COLO829 (cell line): Measurements from ENCODE around the gene PCBD1.
"Not testable (repeated sequence)": the region's sequence is repeated elsewhere in the genome, so short reads cannot be mapped to it uniquely, and the experiment has no call there.

Experiments used
- DNase-seq: peaks from one replicate; pipeline ENCODE4 v3.0.0; 2012; ENCODE audit warnings: low spot score

Gene PCBD1

DNA sequence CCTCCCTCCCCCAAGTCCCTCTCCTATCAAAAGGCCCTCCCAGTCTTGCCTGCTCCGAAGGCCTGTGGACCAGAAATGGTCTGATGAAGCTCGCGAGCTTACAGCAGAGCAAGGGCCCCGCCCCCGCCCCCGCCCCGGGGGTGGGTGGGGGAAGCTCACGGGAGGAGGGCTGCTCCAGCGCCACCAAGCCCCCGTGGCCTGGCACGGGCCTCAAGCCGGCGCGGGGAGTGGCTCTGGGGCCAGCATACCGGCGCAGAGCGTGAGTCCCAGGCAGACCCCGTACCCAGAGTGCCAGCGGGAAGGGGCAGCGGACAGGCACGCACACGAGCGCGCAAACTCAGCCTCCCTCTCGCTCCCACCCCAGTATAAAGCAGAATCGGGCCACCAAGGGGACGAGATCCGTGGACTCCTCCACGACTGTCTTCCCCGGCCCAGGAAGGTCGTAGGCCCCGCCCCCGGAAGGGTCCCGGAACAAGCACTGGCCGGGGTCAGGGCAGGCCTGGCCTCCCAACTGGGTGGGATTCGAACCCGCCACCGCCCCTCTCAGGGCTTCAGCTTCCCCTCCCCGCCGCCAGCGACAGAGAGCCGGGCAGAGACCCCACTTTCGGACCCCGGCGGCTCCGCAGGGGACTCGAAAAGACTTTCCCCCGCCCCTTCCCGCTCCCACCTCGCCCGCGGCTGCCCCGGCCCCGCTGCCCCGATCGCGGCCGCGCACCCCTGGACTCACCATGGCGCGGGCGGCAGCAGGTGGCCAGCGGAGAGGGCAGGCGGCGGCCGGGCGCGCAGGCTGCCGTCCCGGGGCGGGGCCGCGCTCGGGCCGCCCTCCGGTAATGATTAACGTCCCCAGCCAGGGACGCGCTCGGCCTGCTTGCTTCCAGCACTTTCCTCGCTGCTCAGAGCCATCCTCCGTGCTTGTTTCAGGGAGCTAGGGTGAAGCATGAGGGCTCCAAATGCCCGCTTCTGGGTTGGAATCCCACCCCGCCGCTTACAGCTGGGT lies at the start of gene PCBD1:
Gene PCBD1 (minus strand): TSS at position 762 of the 997 bp plus-strand sequence. CDS start 32 bp downstream, at position 730.
- peak; percentile 10 for DNase-seq

GRCh38 chr10:70937661-70938060 lies 49.3 kb upstream of the PCBD1 start:
- no peak for DNase-seq

GRCh38 chr10:70936111-70936510 lies 47.7 kb upstream of the PCBD1 start:
- DNase-seq, result no peak

DNA sequence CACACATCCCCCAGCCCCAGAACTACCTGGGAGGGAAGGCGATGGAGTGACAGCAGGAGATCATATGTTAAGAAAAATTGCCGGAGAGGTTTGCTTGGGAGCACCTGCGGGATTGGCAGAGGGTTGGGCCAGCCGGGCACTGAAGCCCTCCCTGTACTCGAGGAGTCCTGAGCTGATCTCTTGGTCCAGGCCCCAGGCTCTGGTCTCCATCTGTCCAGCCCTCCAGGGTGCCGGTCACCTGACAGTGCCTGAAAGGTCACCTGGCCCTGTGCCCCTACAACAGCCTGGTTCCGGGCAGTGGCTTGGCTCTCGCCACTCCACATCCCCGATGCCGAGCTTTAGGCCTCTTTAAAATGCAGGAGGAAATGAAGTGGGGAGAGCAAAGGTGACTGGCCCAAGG lies 47.3 kb upstream of the PCBD1 start:
- DNase-seq, result no peak

- DNase-seq, result no peak
These were observed 46.8 kb upstream of the PCBD1 start for GRCh38 chr10:70935125-70935625.

- no peak for DNase-seq
These were observed 46.3 kb upstream of the PCBD1 start for GRCh38 chr10:70934701-70935100.

DNA sequence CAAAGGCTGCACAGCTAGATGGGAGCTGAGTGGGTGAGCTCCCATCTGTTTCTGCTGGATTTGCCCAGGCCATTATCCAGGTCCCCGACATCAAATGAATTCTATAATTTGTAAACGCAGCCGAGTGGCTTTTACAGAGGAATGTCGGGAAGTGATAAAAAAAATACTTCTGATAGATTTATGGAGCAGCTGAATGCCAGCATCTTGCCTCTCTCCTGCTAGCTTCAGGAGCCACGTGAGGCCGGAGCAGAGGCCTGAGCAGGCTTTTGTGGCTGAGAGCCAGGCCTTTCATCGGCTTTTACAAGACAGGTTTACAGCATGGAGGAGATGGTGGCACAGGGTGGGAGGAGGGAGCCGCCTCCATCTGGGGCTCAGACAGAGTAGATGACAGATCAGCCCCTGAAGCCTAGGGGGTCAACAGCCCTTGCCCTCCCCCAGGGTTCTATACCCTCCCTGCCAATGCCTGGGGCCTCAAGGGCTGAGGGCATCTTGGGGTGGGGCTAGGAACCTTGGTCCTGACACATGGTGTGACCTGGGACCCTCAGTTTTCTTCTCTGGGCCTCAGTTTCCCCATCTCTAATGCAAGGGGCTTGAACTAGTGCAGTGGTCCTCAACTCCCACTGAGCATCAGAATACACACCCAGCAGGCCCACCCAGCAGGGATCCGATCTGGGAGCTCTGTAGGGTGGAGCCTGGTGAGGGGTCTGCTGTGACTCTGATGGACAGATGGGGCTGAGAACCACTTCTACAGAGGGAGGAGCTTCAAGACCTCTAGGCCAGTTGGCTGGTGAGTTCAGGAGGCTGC lies 44.2 kb upstream of the PCBD1 start:
- no peak for DNase-seq

- no peak for DNase-seq
These were observed 42.9 kb upstream of the PCBD1 start for GRCh38 chr10:70931168-70931815.

- no peak for DNase-seq
These were observed 42.1 kb upstream of the PCBD1 start for GRCh38 chr10:70930263-70931000.

GRCh38 chr10:70928140-70928539 lies 39.8 kb upstream of the PCBD1 start:
- no peak for DNase-seq

- no peak for DNase-seq
These were observed 39.0 kb upstream of the PCBD1 start for GRCh38 chr10:70927189-70927943.

DNA sequence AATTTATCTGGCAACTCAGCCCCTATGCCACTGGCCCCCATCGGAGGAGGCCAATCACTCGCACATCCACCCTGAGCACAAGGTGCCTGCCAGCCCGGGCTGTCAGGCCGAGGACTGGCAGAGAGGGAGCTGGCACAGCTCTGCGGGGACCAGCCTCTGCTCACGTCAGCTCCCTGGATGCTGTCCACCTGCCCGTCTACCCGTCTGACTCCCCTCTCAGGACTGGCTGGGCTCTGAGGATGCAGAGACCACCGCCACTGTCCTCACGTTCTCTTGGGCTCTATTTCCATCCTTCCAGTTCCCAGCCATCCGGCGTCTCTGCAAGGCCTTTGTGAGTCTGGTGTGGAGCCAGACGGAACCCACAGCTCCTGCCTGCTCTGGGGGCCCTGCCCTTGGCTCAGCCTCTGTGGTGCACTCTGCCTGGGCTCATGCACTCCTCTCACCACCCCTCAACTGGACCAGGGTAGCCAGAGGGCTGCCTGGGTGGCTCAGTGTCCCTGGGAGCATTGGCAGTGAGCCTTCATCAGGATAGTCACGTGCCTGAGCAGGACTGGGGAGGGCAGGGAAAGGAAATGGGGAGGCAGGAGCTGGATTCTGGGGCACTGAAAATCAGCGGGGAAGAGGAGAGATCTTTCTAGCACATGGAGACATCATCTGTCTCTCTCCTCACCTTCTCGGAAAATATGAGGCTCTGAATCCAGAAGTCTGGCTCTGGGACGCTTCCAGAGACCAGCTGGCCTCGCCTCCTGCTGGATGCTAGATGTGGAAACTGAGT lies 38.0 kb upstream of the PCBD1 start:
- DNase-seq, result no peak

DNA sequence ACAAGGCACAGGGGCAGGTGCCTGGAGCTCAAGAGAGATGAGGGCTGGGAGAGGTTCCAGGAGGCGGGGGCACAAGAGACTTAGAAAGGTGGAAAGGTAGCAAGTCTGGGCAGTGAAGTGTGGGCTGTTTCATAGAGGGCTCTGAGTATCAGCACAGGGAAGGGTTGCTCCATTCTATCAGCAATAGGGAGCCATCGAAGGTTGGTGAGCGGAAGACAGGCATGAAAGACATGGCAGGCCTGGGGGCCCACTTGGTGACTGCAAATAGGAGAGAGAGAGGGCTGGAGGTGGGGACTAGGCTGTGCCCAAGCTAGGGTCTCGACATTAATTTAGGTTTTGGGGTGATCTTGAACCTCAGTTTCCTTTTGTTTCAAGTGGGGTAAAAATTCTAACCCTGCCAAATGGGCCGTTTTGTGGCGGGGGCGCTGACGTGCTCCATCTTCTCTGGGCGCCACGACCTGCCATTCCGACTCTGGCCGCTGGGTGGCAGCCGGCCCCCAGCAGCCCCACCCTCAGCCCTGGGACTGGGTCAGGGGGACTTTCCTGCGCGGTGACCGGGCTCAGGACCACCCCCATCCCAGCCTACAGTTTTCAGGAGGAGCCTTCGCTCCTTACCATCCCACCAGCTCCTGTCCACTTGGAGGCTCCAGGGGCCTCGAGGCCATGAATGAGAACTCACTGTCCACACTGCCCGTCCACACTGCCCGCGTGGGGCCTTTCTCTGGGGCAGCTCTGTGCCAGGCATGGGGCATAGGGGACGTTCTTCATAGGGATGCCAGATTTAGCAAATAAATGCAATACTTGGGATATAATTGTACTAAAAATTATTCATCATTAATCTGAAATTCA lies 37.2 kb upstream of the PCBD1 start:
- DNase-seq, result no peak

GRCh38 chr10:70923696-70924095 lies 35.3 kb upstream of the PCBD1 start:
- no peak for DNase-seq

- DNase-seq, result no peak
These were observed 32.9 kb upstream of the PCBD1 start for GRCh38 chr10:70921285-70921684.

DNA sequence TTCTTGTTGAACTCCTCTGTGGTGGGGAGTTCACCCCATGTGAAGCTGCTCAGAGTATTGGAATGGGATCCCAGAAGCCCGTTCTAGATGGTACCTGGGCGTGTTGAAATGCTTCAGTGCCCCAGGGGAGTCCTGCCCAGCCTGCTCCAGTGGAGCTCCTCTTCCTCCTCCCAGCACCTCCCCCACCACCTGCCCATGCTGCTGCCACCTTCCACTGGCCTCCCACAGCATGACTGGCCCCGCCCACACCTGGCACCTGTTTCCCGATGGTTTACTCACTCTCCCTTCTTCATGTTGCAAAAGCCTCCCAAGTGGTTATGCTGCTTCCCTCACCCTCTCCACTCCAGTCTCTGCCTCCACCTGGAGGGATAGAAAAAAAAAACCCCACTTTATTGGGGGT lies 32.2 kb upstream of the PCBD1 start:
- DNase-seq, result no peak

- not testable (repeated sequence) for DNase-seq
These were observed 31.5 kb upstream of the PCBD1 start for GRCh38 chr10:70919906-70920305.

GRCh38 chr10:70918851-70919530 lies 30.6 kb upstream of the PCBD1 start:
- DNase-seq, result no peak
